ENCODE measurements around the gene MTMR8.
A peak's percentile ranks its signal among the peaks of the same experiment; 100 is the strongest.
"Not testable (repeated sequence)": the region's sequence is repeated elsewhere in the genome, so short reads cannot be mapped to it uniquely, and the experiment has no call there.

The MTMR8 gene

DNA sequence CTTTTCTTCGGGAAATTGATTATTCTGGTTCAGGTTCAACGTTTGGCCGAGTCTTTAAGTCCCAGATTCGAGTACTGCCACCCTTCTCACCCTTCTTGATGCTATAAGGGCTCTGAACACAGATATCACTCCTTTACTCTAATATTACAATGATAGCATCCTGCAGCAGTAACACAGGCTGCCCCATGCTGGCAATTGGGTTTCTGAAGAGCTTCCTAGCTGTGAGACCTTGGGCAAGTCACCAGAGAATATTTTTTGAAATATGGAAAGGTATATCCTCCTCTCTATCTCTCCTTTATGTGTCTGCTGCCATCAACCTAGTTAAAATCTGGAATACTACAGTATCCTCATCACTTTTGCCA lies 297 bp upstream of the MTMR8 start:
- no peak overlapping the region for H3K18ac ChIP-seq (ENCODE audit: low read length)
- no CpG with 5 or more reads among the region's 4 CpGs for WGBS (ENCODE audit: extremely low coverage, insufficient coverage, insufficient read length)
- peak overlapping the region; percentile 92 for H3K4me2 ChIP-seq (ENCODE audit: low read length)
- H3K27ac ChIP-seq (ENCODE audit: low read depth, low read length): no peak overlapping the region
- H3K9me3 ChIP-seq (ENCODE audit: insufficient read depth, low read depth, low read length): no peaks in the 10 kb centered on the region
- H2BK5ac ChIP-seq (ENCODE audit: low read depth, low read length, poor library complexity): no peak overlapping the region
- H3K9ac ChIP-seq (ENCODE audit: low read length): no peak overlapping the region
- H3K27me3 ChIP-seq (ENCODE audit: insufficient read depth, low read length): no peaks in the 10 kb centered on the region
- H3K4me1 ChIP-seq (ENCODE audit: control insufficient read depth in 1 of 2, insufficient read depth in 2 of 2, low read length in 2 of 2): peaks cover 3 to 4% of the 10 kb centered on the region in 2 experiments
- no peaks in the 10 kb centered on the region for H3K79me1 ChIP-seq (ENCODE audit: low read length)
- no peak overlapping the region for H4K8ac ChIP-seq (ENCODE audit: low read depth, low read length)
- H3K14ac ChIP-seq (ENCODE audit: low read length): no peak overlapping the region
- H3K23ac ChIP-seq (ENCODE audit: low read length): no peak overlapping the region
- no peak overlapping the region for H4K91ac ChIP-seq (ENCODE audit: low read depth, low read length)
- no peak overlapping the region for H2BK12ac ChIP-seq (ENCODE audit: low read length)
- H2BK120ac ChIP-seq (ENCODE audit: insufficient read depth, low read length, poor library complexity): no peak overlapping the region
- no peak overlapping the region for H3K4me3 ChIP-seq (ENCODE audit: low read depth, low read length)
- H2AK5ac ChIP-seq (ENCODE audit: low read length): no peak overlapping the region
- H3K36me3 ChIP-seq (ENCODE audit: control insufficient read depth in 1 of 2, insufficient read depth in 2 of 2, low read length in 2 of 2): no peaks in the 10 kb centered on the region
- no peaks in the 10 kb centered on the region for H3K79me2 ChIP-seq (ENCODE audit: control insufficient read depth, insufficient read depth, low read length, poor library complexity)
- no peak overlapping the region for H4K12ac ChIP-seq (ENCODE audit: low read depth, low read length)
- H2AFZ ChIP-seq (ENCODE audit: insufficient read depth, low read length, poor library complexity): no peak overlapping the region
- no peak overlapping the region for H3K4ac ChIP-seq (ENCODE audit: low read depth, low read length)
- no peak for DNase-seq

DNA sequence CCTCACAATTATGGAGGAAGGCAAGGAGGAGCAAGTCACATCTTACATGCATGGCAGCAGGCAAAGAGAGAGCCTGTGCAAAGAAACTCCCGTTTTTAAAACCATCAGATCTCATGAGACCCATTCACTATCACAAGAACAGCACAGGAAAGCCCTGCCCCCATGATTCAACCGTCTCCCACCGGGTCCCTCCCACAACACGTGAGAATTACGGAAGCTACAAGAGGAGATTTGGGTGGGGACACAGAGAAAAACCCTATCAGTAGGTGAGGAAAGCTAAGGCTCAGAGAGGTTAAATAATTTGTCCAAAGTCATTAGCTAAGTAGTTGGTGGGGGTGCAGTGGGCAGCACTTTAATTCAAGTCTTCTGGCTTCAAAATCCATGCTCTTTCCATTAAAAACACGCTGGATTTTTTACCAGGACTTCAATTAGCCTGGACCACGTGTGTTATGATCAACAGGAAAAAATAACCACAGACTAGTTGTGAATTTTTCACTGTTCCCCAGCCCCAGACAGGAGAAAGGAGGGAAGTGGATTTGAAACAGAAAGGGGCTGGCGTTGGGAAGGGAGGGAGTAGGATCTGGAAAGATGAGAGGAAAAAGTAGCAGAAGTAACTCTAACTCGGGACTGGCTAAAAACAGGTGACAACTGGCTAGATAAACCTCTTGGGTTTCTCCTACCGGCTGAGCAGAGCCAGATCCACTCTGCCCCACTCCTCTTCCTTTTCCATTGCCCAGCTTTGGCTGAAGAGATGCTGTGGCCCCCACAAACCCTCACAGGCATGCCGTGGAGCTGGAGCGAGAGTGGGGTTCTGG lies 986 bp downstream of the MTMR8 start:
- Histone ChIP-seq H2BK5ac (ENCODE audit: low read depth, low read length, poor library complexity) (no peak overlapping the region), H3K9ac (ENCODE audit: low read length) (no peak overlapping the region), H3K4ac (ENCODE audit: low read depth, low read length) (no peak overlapping the region), H2AFZ (ENCODE audit: insufficient read depth, low read length, poor library complexity) (peak overlapping the region; percentile 83), H3K4me2 (ENCODE audit: low read length) (peak overlapping the region; percentile 92), H3K79me2 (ENCODE audit: control insufficient read depth, insufficient read depth, low read length, poor library complexity) (no peaks in the 10 kb centered on the region), H4K8ac (ENCODE audit: low read depth, low read length) (peak overlapping the region; percentile 66), H3K14ac (ENCODE audit: low read length) (no peak overlapping the region), H3K4me1 (ENCODE audit: control insufficient read depth in 1 of 2, insufficient read depth in 2 of 2, low read length in 2 of 2) (peaks cover 3 to 4% of the 10 kb centered on the region in 2 experiments), H3K36me3 (ENCODE audit: control insufficient read depth in 1 of 2, insufficient read depth in 2 of 2, low read length in 2 of 2) (no peaks in the 10 kb centered on the region), H4K91ac (ENCODE audit: low read depth, low read length) (no peak overlapping the region), H3K9me3 (ENCODE audit: insufficient read depth, low read depth, low read length) (no peaks in the 10 kb centered on the region), H3K23ac (ENCODE audit: low read length) (no peak overlapping the region), H2BK12ac (ENCODE audit: low read length) (no peak overlapping the region), H3K27me3 (ENCODE audit: insufficient read depth, low read length) (no peaks in the 10 kb centered on the region), H3K79me1 (ENCODE audit: low read length) (no peaks in the 10 kb centered on the region), H2AK5ac (ENCODE audit: low read length) (no peak overlapping the region), H4K12ac (ENCODE audit: low read depth, low read length) (no peak overlapping the region), H3K4me3 (ENCODE audit: low read depth, low read length) (peak overlapping the region; percentile 72), H3K27ac (ENCODE audit: low read depth, low read length) (no peak overlapping the region), H3K18ac (ENCODE audit: low read length) (no peak overlapping the region), H2BK120ac (ENCODE audit: insufficient read depth, low read length, poor library complexity) (no peak overlapping the region)
- no peak for DNase-seq
- no CpG with 5 or more reads among the region's 12 CpGs for WGBS (ENCODE audit: extremely low coverage, insufficient coverage, insufficient read length)

DNA sequence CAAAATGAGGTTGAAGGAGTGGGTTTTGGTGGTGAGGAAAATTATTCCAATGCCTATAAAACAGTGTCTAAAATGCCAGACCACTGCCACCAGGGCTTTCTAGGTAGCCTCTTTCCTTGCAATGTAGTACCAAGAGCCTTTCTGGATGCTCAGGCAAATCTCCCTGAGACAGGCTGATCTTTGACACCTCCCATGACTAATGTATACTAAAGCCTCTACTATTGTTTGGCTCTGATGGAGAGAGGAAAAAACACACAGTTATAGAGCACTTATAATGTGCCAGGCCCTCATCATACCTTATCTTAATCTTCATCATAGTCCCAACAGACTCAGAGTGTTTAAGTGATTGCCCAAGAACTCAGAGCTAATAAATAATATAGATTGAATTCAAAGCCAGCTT lies 5.8 kb downstream of the MTMR8 start:
- Histone ChIP-seq H4K12ac (ENCODE audit: low read depth, low read length) (no peak overlapping the region), H3K9ac (ENCODE audit: low read length) (no peak overlapping the region), H3K79me1 (ENCODE audit: low read length) (no peaks in the 10 kb centered on the region), H4K91ac (ENCODE audit: low read depth, low read length) (no peak overlapping the region), H3K9me3 (ENCODE audit: insufficient read depth, low read depth, low read length) (no peaks in the 10 kb centered on the region), H3K18ac (ENCODE audit: low read length) (no peak overlapping the region), H2AFZ (ENCODE audit: insufficient read depth, low read length, poor library complexity) (no peak overlapping the region), H3K79me2 (ENCODE audit: control insufficient read depth, insufficient read depth, low read length, poor library complexity) (no peaks in the 10 kb centered on the region), H3K14ac (ENCODE audit: low read length) (no peak overlapping the region), H4K8ac (ENCODE audit: low read depth, low read length) (no peak overlapping the region), H3K4me2 (ENCODE audit: low read length) (no peak overlapping the region), H2BK12ac (ENCODE audit: low read length) (no peak overlapping the region), H3K4ac (ENCODE audit: low read depth, low read length) (no peak overlapping the region), H3K4me3 (ENCODE audit: low read depth, low read length) (no peak overlapping the region), H2AK5ac (ENCODE audit: low read length) (no peak overlapping the region), H3K36me3 (ENCODE audit: control insufficient read depth in 1 of 2, insufficient read depth in 2 of 2, low read length in 2 of 2) (no peaks in the 10 kb centered on the region), H3K27ac (ENCODE audit: low read depth, low read length) (no peak overlapping the region), H3K23ac (ENCODE audit: low read length) (no peak overlapping the region), H2BK5ac (ENCODE audit: low read depth, low read length, poor library complexity) (no peak overlapping the region), H2BK120ac (ENCODE audit: insufficient read depth, low read length, poor library complexity) (no peak overlapping the region), H3K4me1 (ENCODE audit: control insufficient read depth in 1 of 2, insufficient read depth in 2 of 2, low read length in 2 of 2) (no peaks in the 10 kb centered on the region), H3K27me3 (ENCODE audit: insufficient read depth, low read length) (no peaks in the 10 kb centered on the region)
- DNase-seq: no peak

DNA sequence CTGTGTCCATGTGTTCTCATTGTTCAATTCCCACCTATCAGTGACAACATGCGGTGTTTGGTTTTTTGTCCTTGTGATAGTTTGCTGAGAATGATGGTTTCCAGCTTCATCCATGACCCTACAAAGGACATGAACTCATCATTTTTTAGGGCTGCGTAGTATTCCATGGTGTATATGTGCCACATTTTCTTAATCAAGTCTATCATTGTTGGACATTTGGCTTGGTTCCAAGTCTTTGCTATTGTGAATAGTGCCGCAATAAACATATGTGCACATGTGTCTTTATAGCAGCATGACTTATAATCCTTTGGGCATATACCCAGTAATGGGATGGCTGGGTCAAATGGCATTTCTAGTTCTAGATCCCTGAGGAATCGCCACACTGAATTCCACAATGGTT lies 14.5 kb downstream of the MTMR8 start:
- not testable (repeated sequence) for H3K4me2 ChIP-seq (ENCODE audit: low read length); H3K9me3 ChIP-seq (ENCODE audit: insufficient read depth, low read depth, low read length); H3K18ac ChIP-seq (ENCODE audit: low read length)

More for the DNA sequence above, 14.5 kb downstream of the MTMR8 start:
- H2AFZ ChIP-seq (ENCODE audit: insufficient read depth, low read length, poor library complexity); H3K14ac ChIP-seq (ENCODE audit: low read length); H3K27me3 ChIP-seq (ENCODE audit: insufficient read depth, low read length); H2AK5ac ChIP-seq (ENCODE audit: low read length); DNase-seq; H4K12ac ChIP-seq (ENCODE audit: low read depth, low read length); H3K79me2 ChIP-seq (ENCODE audit: control insufficient read depth, insufficient read depth, low read length, poor library complexity); H4K91ac ChIP-seq (ENCODE audit: low read depth, low read length); H3K4ac ChIP-seq (ENCODE audit: low read depth, low read length); H2BK120ac ChIP-seq (ENCODE audit: insufficient read depth, low read length, poor library complexity); H3K36me3 ChIP-seq (ENCODE audit: control insufficient read depth in 1 of 2, insufficient read depth in 2 of 2, low read length in 2 of 2); H3K4me1 ChIP-seq (ENCODE audit: control insufficient read depth in 1 of 2, insufficient read depth in 2 of 2, low read length in 2 of 2); H3K79me1 ChIP-seq (ENCODE audit: low read length); H3K27ac ChIP-seq (ENCODE audit: low read depth, low read length); H3K23ac ChIP-seq (ENCODE audit: low read length); H3K9ac ChIP-seq (ENCODE audit: low read length); H2BK5ac ChIP-seq (ENCODE audit: low read depth, low read length, poor library complexity); H4K8ac ChIP-seq (ENCODE audit: low read depth, low read length); H3K4me3 ChIP-seq (ENCODE audit: low read depth, low read length); H2BK12ac ChIP-seq (ENCODE audit: low read length): not testable (repeated sequence)
- WGBS (ENCODE audit: extremely low coverage, insufficient coverage, insufficient read length): no CpG with 5 or more reads among the region's 4 CpGs
